Measurements from ENCODE around the gene RNF187. TPM values are rescaled to one million over a fixed set of nuclear protein-coding genes. Genes with fewer than 3 reads are reported as not detected.

Gene RNF187
- total and polyA plus RNA-seq, 2 of the 4 experiments (the other 2 are of a cell fraction), result 14.0 to 55.4 TPM

DNA sequence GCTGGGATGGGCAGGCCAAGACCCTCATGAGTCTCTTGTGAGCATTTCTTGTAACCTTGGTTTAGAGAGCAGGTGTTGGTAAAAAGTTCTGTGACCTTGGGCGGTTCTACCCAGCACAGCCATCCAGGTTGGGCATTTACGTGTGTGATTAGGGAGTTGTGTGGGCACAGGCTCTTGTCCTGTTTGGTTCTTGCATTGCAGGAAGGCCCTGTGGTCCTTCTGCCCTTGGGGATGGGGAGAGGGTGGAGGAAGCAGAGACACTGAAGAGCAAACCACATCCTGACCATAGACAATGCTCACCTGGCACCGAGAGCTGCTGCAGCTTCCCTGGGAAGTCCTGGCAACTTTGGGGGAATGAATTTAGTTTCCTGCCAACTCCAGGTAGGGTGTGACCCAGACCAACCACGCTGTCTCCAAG lies 25.6 kb downstream of the RNF187 start:
- dilution Hi-C loops (cut with HindIII; ENCODE audit: low sequenced_read_pairs, unreplicated experiment), result no loop called here
- WGBS, 2 experiments (ENCODE audit: extremely low coverage in 2 of 2, insufficient read length in 1 of 2), result 56% methylated on average over 3 of the region's 4 CpGs; no CpG with 5 or more reads in 1 of the 2 experiments
- H2BK20ac ChIP-seq (ENCODE audit: low read depth, low read length), result no peak overlapping the region
- H4K91ac ChIP-seq (ENCODE audit: insufficient read depth, low read depth, low read length), result no peak overlapping the region
- no peak overlapping the region for H4K5ac ChIP-seq (ENCODE audit: low read depth, low read length)
- H4K20me1 ChIP-seq (ENCODE audit: insufficient read depth, low read length), result no peaks in the 10 kb centered on the region
- no peak overlapping the region for H3K27ac ChIP-seq (ENCODE audit: insufficient read depth, low read length)
- H2AFZ ChIP-seq (replicated peaks; ENCODE audit: low read length, poor library complexity), result no peak overlapping the region
- H2BK120ac ChIP-seq (ENCODE audit: low read depth, low read length), result no peak overlapping the region
- DNase-seq (no peak), ATAC-seq (ENCODE audit: low read depth) (no peak)
- no peaks in the 10 kb centered on the region for H3K36me3 ChIP-seq (ENCODE audit: control insufficient read depth, insufficient read depth, low read length)
- BruUV-seq (replicated peaks), result no TSS peak
- no peaks in the 10 kb centered on the region for H3K4me1 ChIP-seq (ENCODE audit: control insufficient read depth, insufficient read depth, low read length)
- no peaks in the 10 kb centered on the region for H3K9me1 ChIP-seq (ENCODE audit: insufficient read depth, low read length)
- H3K79me1 ChIP-seq (ENCODE audit: low read depth in 1 of 2, low read length in 2 of 2), result no peaks in the 10 kb centered on the region
- H3K14ac ChIP-seq (replicated peaks; ENCODE audit: low read depth, low read length), result no peak overlapping the region
- no peak for TF ChIP-seq BHLHE40 (IDR thresholded peaks at IDR 0.05; ENCODE audit: low read depth, low read length)
- no peak for TF ChIP-seq RAD21 (IDR thresholded peaks at IDR 0.05; ENCODE audit: low read length)
- no peak for TF ChIP-seq RFX5 (IDR thresholded peaks at IDR 0.05; ENCODE audit: low read depth, low read length)
- no peak for TF ChIP-seq MAZ (IDR thresholded peaks at IDR 0.05; ENCODE audit: borderline replicate concordance, low read depth, low read length)
- no peak for TF ChIP-seq NFE2L2 (IDR thresholded peaks at IDR 0.05; ENCODE audit: low read depth, low read length)
- TF ChIP-seq POLR2A (IDR thresholded peaks at IDR 0.05; ENCODE audit: low read depth, low read length), result no peak
- no peak for TF ChIP-seq FOS (IDR thresholded peaks at IDR 0.05; ENCODE audit: low read depth, low read length)
- TF ChIP-seq SMC3 (IDR thresholded peaks at IDR 0.05; ENCODE audit: low read depth, low read length), result no peak
- TF ChIP-seq MAFK (IDR thresholded peaks at IDR 0.05; ENCODE audit: low read depth, low read length), result no peak
- TF ChIP-seq CHD1 (IDR thresholded peaks at IDR 0.05; ENCODE audit: low read depth, low read length), result no peak
- TF ChIP-seq, protein P1, sequence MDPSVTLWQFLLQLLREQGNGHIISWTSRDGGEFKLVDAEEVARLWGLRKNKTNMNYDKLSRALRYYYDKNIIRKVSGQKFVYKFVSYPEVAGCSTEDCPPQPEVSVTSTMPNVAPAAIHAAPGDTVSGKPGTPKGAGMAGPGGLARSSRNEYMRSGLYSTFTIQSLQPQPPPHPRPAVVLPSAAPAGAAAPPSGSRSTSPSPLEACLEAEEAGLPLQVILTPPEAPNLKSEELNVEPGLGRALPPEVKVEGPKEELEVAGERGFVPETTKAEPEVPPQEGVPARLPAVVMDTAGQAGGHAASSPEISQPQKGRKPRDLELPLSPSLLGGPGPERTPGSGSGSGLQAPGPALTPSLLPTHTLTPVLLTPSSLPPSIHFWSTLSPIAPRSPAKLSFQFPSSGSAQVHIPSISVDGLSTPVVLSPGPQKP (IDR thresholded peaks at IDR 0.05; ENCODE audit: borderline replicate concordance, low read depth, low read length), result no peak
- TF ChIP-seq CEBPB (IDR thresholded peaks at IDR 0.05; ENCODE audit: low read depth, low read length), result no peak
- no peak for TF ChIP-seq RCOR1 (IDR thresholded peaks at IDR 0.05; ENCODE audit: insufficient replicate concordance, low read length)
- no peak for TF ChIP-seq MXI1 (IDR thresholded peaks at IDR 0.05; ENCODE audit: borderline replicate concordance, low read depth, low read length)
- TF ChIP-seq, protein P2, sequence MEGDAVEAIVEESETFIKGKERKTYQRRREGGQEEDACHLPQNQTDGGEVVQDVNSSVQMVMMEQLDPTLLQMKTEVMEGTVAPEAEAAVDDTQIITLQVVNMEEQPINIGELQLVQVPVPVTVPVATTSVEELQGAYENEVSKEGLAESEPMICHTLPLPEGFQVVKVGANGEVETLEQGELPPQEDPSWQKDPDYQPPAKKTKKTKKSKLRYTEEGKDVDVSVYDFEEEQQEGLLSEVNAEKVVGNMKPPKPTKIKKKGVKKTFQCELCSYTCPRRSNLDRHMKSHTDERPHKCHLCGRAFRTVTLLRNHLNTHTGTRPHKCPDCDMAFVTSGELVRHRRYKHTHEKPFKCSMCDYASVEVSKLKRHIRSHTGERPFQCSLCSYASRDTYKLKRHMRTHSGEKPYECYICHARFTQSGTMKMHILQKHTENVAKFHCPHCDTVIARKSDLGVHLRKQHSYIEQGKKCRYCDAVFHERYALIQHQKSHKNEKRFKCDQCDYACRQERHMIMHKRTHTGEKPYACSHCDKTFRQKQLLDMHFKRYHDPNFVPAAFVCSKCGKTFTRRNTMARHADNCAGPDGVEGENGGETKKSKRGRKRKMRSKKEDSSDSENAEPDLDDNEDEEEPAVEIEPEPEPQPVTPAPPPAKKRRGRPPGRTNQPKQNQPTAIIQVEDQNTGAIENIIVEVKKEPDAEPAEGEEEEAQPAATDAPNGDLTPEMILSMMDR (conservative IDR thresholded peaks at IDR 0.05; ENCODE audit: low read depth, low read length), result no peak
- TF ChIP-seq, protein P3, sequence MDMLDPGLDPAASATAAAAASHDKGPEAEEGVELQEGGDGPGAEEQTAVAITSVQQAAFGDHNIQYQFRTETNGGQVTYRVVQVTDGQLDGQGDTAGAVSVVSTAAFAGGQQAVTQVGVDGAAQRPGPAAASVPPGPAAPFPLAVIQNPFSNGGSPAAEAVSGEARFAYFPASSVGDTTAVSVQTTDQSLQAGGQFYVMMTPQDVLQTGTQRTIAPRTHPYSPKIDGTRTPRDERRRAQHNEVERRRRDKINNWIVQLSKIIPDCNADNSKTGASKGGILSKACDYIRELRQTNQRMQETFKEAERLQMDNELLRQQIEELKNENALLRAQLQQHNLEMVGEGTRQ (IDR thresholded peaks at IDR 0.05; ENCODE audit: low read depth, low read length), result no peak
- ChIA-PET CTCF (no interaction called here), POLR2A (ENCODE audit: unreplicated experiment) (no interaction called here)
- H2AK5ac ChIP-seq (ENCODE audit: low read depth, low read length), result no peak overlapping the region
- H3K4ac ChIP-seq (ENCODE audit: low read depth, low read length), result no peak overlapping the region
- H3K9ac ChIP-seq (ENCODE audit: low read depth, low read length), result no peak overlapping the region
- no peak overlapping the region for H2BK15ac ChIP-seq (ENCODE audit: low read depth, low read length)
- peaks cover 51% of the 10 kb centered on the region for H3K27me3 ChIP-seq (ENCODE audit: control insufficient read depth, insufficient read depth, low read length)
- H3K56ac ChIP-seq (ENCODE audit: extremely low read depth, insufficient read depth, low read length), result no peak overlapping the region
- intact Hi-C loops (cut with micrococcal nuclease), result no loop called here
- in situ Hi-C loops (cut with MboI; ENCODE audit: low sequenced_read_pairs), result no loop called here
- H3K18ac ChIP-seq (ENCODE audit: low read depth, low read length), result no peak overlapping the region
- H3K4me3 ChIP-seq (ENCODE audit: insufficient read depth, low read depth, low read length), result no peak overlapping the region
- H3K9me3 ChIP-seq (ENCODE audit: control insufficient read depth, insufficient read depth, low read length), result peaks cover 5% of the 10 kb centered on the region
- H2BK5ac ChIP-seq (ENCODE audit: low read depth, low read length, poor library complexity, severe bottlenecking), result no peak overlapping the region
- H4K8ac ChIP-seq (ENCODE audit: low read depth in 2 of 2, low read length in 2 of 2), result no peak overlapping the region
- H3K23ac ChIP-seq (ENCODE audit: low read depth, low read length), result no peak overlapping the region
- no peak overlapping the region for H2AK9ac ChIP-seq (replicated peaks; ENCODE audit: low read depth, low read length, poor library complexity)
- H3K4me2 ChIP-seq (ENCODE audit: low read depth, low read length), result no peak overlapping the region
